HepG2 (cell line): Measurements from ENCODE around the gene UBR3. TPM values are rescaled to one million over a fixed set of nuclear protein-coding genes. Genes with fewer than 3 reads are reported as not detected.

ENCODE experiments used
- ATF4 ChIP-seq, 2 experiments: fragments of 450-650 bp in 1 of 2; sonication (generic) in 1 of 2; formaldehyde crosslinking; IDR thresholded peaks; 2 replicates each; pipeline versions ENCODE4 v1.5.0 to v1.8.0; 2020 to 2022; ENCODE audit warnings: mild to moderate bottlenecking in 1 of 2, missing genetic modification reagents in 1 of 2
- GPN1 ChIP-seq: sonication (generic); formaldehyde crosslinking; IDR thresholded peaks from 2 replicates; pipeline ENCODE4 v1.5.1; 2020; ENCODE audit warnings: missing genetic modification reagents, borderline replicate concordance
- HOXA5 ChIP-seq: sonication (generic); formaldehyde crosslinking; IDR thresholded peaks from 2 replicates; pipeline ENCODE4 v1.4.0; 2020; ENCODE audit warnings: missing genetic modification reagents
- JARID2 ChIP-seq: sonication (generic); formaldehyde crosslinking; IDR thresholded peaks from 2 replicates; pipeline ENCODE4 v1.8.1; 2023; ENCODE audit warnings: missing genetic modification reagents, inconsistent platforms; ENCODE audit not compliant: insufficient replicate concordance
- MIER2 ChIP-seq: IDR thresholded peaks from 2 replicates; pipeline ENCODE4 v1.6.1; 2016; ENCODE audit warnings: missing biosample characterization, missing genetic modification reagents
- NFE2 ChIP-seq: sonication (generic); formaldehyde crosslinking; IDR thresholded peaks from 2 replicates; pipeline ENCODE4 v1.4.0; 2020; ENCODE audit warnings: missing genetic modification reagents
- PAX8 ChIP-seq: sonication (generic); formaldehyde crosslinking; IDR thresholded peaks from 2 replicates; pipeline ENCODE4 v1.8.0; 2022; ENCODE audit warnings: mild to moderate bottlenecking, missing genetic modification reagents, borderline replicate concordance
- RBM22 ChIP-seq: fragments of 200-400 bp; formaldehyde crosslinking; optimal IDR thresholded peaks from 2 replicates; pipeline ENCODE3; 2017; ENCODE audit warnings: mild to moderate bottlenecking, low read length, moderate library complexity
- SALL1 ChIP-seq: sonication (generic); formaldehyde crosslinking; IDR thresholded peaks from 2 replicates; pipeline ENCODE4 v1.8.0; 2022; ENCODE audit warnings: mild to moderate bottlenecking, missing genetic modification reagents
- SNAPC5 ChIP-seq: sonication (generic); formaldehyde crosslinking; IDR thresholded peaks from 2 replicates; pipeline ENCODE4 v1.8.1; 2023; ENCODE audit warnings: mild to moderate bottlenecking, missing genetic modification reagents, borderline replicate concordance
- SRY ChIP-seq: sonication (generic); formaldehyde crosslinking; IDR thresholded peaks from 2 replicates; pipeline ENCODE4 v1.8.0; 2022; ENCODE audit warnings: mild to moderate bottlenecking, missing genetic modification reagents
- TCF7L2 ChIP-seq: IDR thresholded peaks from 2 replicates; pipeline ENCODE4 v1.6.1; 2011; ENCODE audit warnings: mild to moderate bottlenecking, low read depth, low read length, moderate library complexity
- TRIM22 ChIP-seq: fragments of 450-650 bp; IDR thresholded peaks from 2 replicates; pipeline ENCODE4 v1.6.1; 2017
- ZFP36 ChIP-seq: fragments of 150-350 bp; IDR thresholded peaks from 2 replicates; pipeline ENCODE4 v1.6.1; 2018; ENCODE audit warnings: borderline replicate concordance, low read length, low read depth; ENCODE audit not compliant: partially characterized antibody
- ZFP37 ChIP-seq: sonication (generic); formaldehyde crosslinking; IDR thresholded peaks from 2 replicates; pipeline ENCODE4 v1.4.0; 2020; ENCODE audit warnings: missing genetic modification reagents, borderline replicate concordance
- ZNF230 ChIP-seq: sonication (generic); formaldehyde crosslinking; IDR thresholded peaks from 2 replicates; pipeline ENCODE4 v1.4.0; 2020; ENCODE audit warnings: mild to moderate bottlenecking, missing genetic modification reagents
- ZNF256 ChIP-seq: sonication (generic); formaldehyde crosslinking; conservative IDR thresholded peaks from 2 replicates; pipeline ENCODE4 v1.4.0; 2020; ENCODE audit warnings: missing genetic modification reagents
- ZNF496 ChIP-seq: sonication (generic); formaldehyde crosslinking; IDR thresholded peaks from 2 replicates; pipeline ENCODE4 v1.8.1; 2023; ENCODE audit warnings: mild to moderate bottlenecking, moderate library complexity, missing genetic modification reagents; ENCODE audit not compliant: insufficient replicate concordance
- ZNF530 ChIP-seq: sonication (generic); formaldehyde crosslinking; IDR thresholded peaks from 2 replicates; pipeline ENCODE4 v1.5.0; 2020; ENCODE audit warnings: low read depth, mild to moderate bottlenecking, missing genetic modification reagents
- ZNF589 ChIP-seq: sonication (generic); formaldehyde crosslinking; conservative IDR thresholded peaks from 2 replicates; pipeline ENCODE4 v1.8.0; 2022; ENCODE audit warnings: mild to moderate bottlenecking, moderate library complexity, missing genetic modification reagents
- ZNF7 ChIP-seq: IDR thresholded peaks from 2 replicates; pipeline ENCODE4 v1.6.1; 2016; ENCODE audit warnings: missing biosample characterization, missing genetic modification reagents
- ZNF773 ChIP-seq: sonication (generic); formaldehyde crosslinking; IDR thresholded peaks from 2 replicates; pipeline ENCODE4 v1.4.0; 2020; ENCODE audit warnings: missing genetic modification reagents, borderline replicate concordance
- ZSCAN29 ChIP-seq: sonication (generic); formaldehyde crosslinking; conservative IDR thresholded peaks from 2 replicates; pipeline ENCODE4 v1.4.0; 2020; ENCODE audit warnings: mild to moderate bottlenecking, missing genetic modification reagents
- polyA plus RNA-seq, 8 experiments: library from polyadenylated mRNA; depleted of rRNA in 3 of 8; stranded (reverse) in 7 of 8; unstranded in 1 of 8; fragments of >200 nt; fragmentation: Illumina TruSeq in 4 of 8; extraction: Trizol in 4 of 8; gene quantifications; 2 replicates each; pipeline versions ENCODE4 v1.2.1 to v1.2.3, GENCODE V29; 2011 to 2016; ENCODE audit warnings: low read depth in 4 of 8, missing spikeins in 1 of 8, mixed read lengths in 1 of 8; ENCODE audit not compliant: insufficient read depth in 1 of 8
- total RNA-seq, 5 experiments: library from RNA; depleted of rRNA; stranded (reverse); fragments of >200 nt; fragmentation: Illumina TruSeq; extraction: Trizol; gene quantifications; 2 replicates each; pipeline ENCODE4 v1.2.3, GENCODE V29; 2016; ENCODE audit warnings: low read depth in 1 of 5

The UBR3 gene
- total and polyA plus RNA-seq, 2 of the 13 experiments (the other 11 are each of a cell fraction or from before 2014, with no cell fraction given) = 15.1 to 28.0 TPM

GRCh38 chr2:169824373-169825333 lies 2.6 kb upstream of the UBR3 start, which contains the start of gene METTL5 (continued):
- peak; percentile 84; the same call in 1 of the 2 replicates for TF ChIP-seq ZNF589
- no peak for TF ChIP-seq TCF7L2
- no peak for TF ChIP-seq ZNF7 (CRISPR knock-in tag)
- TF ChIP-seq ZFP37 (CRISPR knock-in tag) = 0 out of 2 replicates have a peak, but pooled peaks have one; percentile 69
- no peak for TF ChIP-seq ZNF496 (CRISPR knock-in tag)
- no peak for TF ChIP-seq GPN1
- no peak for TF ChIP-seq JARID2 (CRISPR knock-in tag)
- 0 out of 2 replicates have a peak, but pooled peaks have one; percentile 26 for TF ChIP-seq ZNF256
- TF ChIP-seq SNAPC5 = peak; percentile 92
- TF ChIP-seq ZNF530 (CRISPR knock-in tag) = no peak
- TF ChIP-seq SALL1 (CRISPR knock-in tag) = peak; percentile 96
- no peak for TF ChIP-seq NFE2 (CRISPR knock-in tag)
- TF ChIP-seq HOXA5 = 0 out of 2 replicates have a peak, but pooled peaks have one; percentile 44
- TF ChIP-seq TRIM22 = no peak
- TF ChIP-seq PAX8 = peak; percentile 93; the same call in 1 of the 2 replicates
- TF ChIP-seq MIER2 (CRISPR knock-in tag) = peak; percentile 65; the same call in 1 of the 2 replicates
- TF ChIP-seq ZSCAN29 (CRISPR knock-in tag) = peak; percentile 82; the same call in 1 of the 2 replicates
- TF ChIP-seq ZFP36 = no peak
- peak; percentile 90; the same call in 1 of the 2 replicates for TF ChIP-seq ZNF773 (CRISPR knock-in tag)
- TF ChIP-seq ZNF230 (CRISPR knock-in tag) = peak; percentile 72
- no peak for TF ChIP-seq RBM22
- TF ChIP-seq SRY = peak; percentile 83; the same call in 1 of the 2 replicates
- TF ChIP-seq ATF4 (CRISPR knock-in tag; IDR thresholded peaks at IDR 0.05) = peak in 1 of 2 experiments; percentile 52; a peak in 1 of 4 replicates
